Loucy (cell line): Measurements from ENCODE around the gene MRPL51.

ENCODE experiments used
- CTCF ChIP-seq: fragments of 200-600 bp; sonication (generic); conservative IDR thresholded peaks from 2 replicates; pipeline ENCODE4 v1.5.1; 2014; ENCODE audit warnings: mild to moderate bottlenecking, antibody characterized with exemption, low read length
- EZH2phosphoT487 ChIP-seq: fragments of 200-600 bp; IDR thresholded peaks from 2 replicates; pipeline ENCODE4 v1.6.1; 2018; ENCODE audit warnings: antibody characterized with exemption, mild to moderate bottlenecking, moderate library complexity, borderline replicate concordance

DNA sequence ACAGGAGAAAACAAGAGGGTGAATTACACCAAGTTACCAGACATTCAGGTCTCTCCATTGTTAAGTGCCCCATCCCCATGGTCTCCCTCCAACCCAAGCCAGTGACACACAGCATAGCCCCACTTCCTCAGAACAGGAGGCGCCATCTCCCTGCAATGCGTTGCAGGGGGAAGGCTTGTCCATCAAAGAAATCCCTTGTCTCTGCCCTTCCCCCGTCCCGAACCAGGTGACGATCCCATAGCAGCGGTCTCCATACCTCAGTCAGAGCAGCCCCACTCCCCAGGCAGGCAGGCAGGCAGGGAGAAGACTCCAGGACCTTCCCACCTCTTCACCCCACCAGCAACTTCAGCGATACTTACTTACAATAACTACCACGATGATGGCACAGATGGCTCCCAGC lies 28.5 kb downstream of the MRPL51 start:
- TF ChIP-seq CTCF (no peak), EZH2phosphoT487 (no peak)
